GM18861 (cell line): ENCODE results near the gene TBL1X.
A peak's percentile ranks its signal among the peaks of the same experiment; 100 is the strongest.
"Not testable (repeated sequence)": the region's sequence is repeated elsewhere in the genome, so short reads cannot be mapped to it uniquely, and the experiment has no call there.

ENCODE experiments used
- ATAC-seq: cut with Tn5 transposase; IDR thresholded peaks from one replicate; pipeline ENCODE4 v1.9.1; 2021; ENCODE audit not compliant: unreplicated experiment

TBL1X gene

DNA sequence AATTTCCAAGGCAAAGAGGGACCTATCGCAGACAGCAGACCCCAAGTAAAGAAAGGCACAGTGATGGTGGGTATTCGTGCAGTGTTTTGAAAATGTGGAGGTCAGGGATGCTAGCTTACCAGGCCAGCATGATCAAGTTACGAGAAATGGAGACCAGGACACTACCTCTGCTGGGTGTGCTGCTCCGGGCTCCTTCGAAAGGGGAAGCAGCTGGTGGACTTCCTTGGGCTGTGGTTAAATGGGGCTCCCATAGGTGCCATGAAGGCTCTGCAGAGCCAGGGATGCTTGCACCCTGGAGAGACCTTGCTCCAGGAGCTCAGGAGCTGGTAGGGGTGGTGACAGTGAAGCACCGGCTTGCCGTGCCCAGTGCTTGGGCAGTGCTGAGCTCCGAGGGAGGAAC lies 68.8 kb downstream of the TBL1X start:
- no peak for ATAC-seq

DNA sequence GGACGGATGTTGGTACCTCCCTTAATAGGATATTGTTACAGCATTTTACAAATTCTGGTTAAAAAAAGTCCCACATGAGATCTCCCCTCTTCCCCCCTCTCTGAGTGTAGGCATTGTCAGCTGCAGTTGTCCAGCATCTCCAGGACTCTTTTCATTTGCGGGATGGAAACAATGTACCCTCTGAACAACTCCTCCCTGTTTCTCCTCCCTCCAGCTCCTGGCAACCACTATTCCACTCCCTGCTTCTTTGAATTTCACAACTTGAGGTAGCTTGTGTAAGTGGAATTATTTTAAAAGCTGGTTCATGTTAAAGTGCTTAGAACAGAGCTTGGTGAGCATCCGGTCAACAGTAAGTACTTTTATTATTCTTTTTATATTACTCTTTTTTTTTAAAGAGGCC lies 69.8 kb downstream of the TBL1X start:
- ATAC-seq: no peak

- no peak for ATAC-seq
These were observed 70.2 kb downstream of the TBL1X start for GRCh38 chrX:9535101-9535500.

DNA sequence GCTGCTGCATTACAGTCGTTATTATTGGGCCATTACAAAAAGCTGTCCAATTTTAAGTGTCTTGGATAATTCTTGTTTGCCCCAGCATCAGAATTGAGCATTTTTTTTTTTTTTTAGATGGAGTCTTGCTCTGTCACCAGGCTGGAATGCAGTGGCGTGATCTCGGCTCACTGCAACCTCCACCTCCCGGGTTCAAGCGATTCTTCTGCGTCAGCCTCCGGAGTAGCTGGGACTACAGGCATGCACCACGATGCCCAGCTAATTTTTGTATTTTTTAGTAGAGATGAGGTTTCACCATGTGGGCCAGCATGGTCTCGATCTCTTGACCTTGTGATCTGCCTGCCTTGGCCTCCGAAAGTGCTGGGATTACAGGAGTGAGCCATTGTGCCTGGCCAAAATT lies 71.3 kb downstream of the TBL1X start:
- ATAC-seq: not testable (repeated sequence)

GRCh38 chrX:9537781-9538180 lies 72.9 kb downstream of the TBL1X start:
- ATAC-seq: no peak

DNA sequence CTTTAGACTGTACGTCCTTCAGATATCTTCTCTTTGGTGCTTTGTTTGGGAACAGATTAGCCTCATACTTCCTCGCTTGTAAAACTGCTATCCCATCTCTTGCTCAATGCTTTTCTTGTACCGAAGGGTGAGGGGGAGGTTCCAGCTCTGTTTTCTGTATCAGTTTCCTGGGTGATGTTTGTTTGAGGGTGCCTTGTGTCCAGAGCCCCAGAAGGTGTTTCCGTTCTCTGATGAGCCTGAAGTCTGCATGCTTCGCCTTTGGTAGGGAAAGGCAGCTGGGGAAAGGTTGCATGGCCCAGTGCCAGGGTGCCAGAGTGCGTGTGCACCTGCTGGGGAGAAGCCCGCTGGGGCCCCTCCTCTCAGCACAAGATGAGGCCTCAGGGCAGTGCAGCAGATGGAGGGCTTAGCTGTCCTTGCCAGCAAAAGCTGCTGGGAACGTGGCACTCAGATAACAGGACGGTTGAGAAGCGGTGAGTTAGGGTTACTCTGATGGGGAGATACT lies 73.7 kb downstream of the TBL1X start:
- ATAC-seq: no peak

- ATAC-seq: no peak
These were observed 74.9 kb downstream of the TBL1X start for GRCh38 chrX:9539605-9540387.

DNA sequence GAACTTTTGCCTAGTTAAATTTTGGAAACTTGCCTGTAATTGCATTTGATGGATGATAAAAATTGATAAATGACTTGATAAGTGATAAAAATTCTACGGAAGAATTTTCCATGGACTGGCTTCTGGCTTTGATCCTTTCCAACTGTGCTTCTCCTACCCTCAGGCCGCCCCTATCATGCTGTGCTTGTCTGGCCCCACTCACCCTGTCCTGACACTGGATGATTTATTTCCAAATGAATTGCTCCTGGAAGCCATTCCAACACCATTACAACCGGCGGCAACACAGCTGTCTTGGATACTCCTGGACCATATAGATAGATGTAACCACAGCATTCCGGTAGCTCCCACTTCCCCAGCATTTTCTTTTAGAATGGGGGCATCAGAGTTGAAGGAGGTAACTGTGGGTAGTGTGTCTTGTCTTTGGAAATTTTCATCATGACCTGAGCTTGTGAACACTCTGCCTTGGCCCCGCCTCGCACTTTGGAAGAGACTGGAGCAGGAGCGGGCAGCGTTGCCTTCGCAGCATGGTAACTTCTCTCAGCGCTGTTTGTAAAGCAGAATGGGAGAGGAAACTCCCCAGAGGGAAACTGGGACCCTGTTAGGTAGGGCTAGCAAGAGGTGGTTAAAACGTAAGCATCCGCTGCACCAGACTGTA lies 77.4 kb downstream of the TBL1X start:
- no peak for ATAC-seq

- ATAC-seq: no peak
These were observed 77.9 kb downstream of the TBL1X start for GRCh38 chrX:9542761-9543111.

- no peak for ATAC-seq
These were observed 90.5 kb downstream of the TBL1X start for GRCh38 chrX:9555354-9555753.

GRCh38 chrX:9557091-9557490 lies 92.2 kb downstream of the TBL1X start:
- ATAC-seq: no peak

DNA sequence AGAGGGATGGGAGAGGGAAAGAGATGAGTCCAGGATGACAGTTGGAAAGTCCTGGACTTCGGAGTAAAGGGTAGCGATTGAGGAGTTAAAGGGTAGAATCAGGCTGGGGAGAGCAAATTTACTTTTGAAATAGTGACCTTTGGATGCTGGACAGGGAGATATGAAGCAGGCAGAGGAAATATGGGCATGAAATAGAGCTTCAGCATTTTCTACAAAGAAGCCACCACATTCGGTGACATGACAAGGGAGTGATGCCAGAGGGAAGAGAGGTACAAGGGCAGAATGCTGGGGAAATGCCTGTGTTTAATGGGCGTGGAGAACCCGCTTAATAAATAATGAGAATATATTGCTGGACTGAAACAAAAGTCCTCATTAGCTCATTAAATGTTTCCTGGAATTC lies 92.7 kb downstream of the TBL1X start:
- no peak for ATAC-seq

- ATAC-seq: no peak
These were observed 93.8 kb downstream of the TBL1X start for GRCh38 chrX:9558615-9559014.

- no peak for ATAC-seq
These were observed 95.4 kb downstream of the TBL1X start for GRCh38 chrX:9560219-9560618.

- no peak for ATAC-seq
These were observed 96.3 kb downstream of the TBL1X start for GRCh38 chrX:9561199-9561598.

GRCh38 chrX:9562851-9563250 lies 98.0 kb downstream of the TBL1X start:
- ATAC-seq: no peak

GRCh38 chrX:9566150-9566621 lies 101.3 kb downstream of the TBL1X start:
- ATAC-seq: no peak

GRCh38 chrX:9569876-9570301 lies 105.0 kb downstream of the TBL1X start:
- no peak for ATAC-seq

DNA sequence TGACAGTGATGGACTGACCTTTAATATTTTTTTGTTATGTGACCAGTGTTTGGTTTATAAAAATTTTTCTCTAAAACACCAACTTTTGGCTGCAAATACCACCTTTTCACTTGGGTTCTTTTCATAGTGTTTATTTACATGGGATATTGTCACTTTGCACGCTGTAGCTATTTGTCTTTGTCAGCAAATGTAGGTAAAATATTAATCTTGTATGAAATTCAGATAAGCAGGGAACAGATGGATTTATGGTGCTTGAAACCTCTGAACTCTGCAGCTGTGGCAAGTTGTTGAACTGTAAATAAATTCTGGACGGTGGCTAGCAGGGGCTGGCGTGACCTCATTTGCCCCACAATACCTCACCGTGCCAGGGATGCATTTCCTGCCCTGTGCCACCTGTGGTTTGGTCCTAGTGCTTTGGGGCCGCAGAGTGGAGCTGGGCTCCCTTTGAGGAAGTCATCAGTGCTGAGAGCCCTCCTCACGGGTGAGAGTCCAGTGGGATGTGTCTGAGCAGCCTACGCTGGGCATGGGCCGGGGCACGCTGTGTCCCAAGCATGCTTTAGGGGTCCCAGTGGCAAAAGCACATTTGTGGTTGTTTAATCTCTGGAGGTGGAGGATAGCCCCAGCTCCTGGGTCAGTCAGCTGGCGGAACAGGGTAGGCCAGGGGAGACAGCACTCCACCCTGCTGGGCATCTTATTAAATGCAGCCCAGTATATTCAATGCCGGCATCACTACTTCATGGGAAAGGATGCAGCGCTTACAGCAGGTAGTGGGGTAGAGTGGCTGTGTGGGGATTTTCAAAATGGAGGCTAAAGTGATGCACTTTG lies 108.6 kb downstream of the TBL1X start:
- ATAC-seq: peak; percentile 26

DNA sequence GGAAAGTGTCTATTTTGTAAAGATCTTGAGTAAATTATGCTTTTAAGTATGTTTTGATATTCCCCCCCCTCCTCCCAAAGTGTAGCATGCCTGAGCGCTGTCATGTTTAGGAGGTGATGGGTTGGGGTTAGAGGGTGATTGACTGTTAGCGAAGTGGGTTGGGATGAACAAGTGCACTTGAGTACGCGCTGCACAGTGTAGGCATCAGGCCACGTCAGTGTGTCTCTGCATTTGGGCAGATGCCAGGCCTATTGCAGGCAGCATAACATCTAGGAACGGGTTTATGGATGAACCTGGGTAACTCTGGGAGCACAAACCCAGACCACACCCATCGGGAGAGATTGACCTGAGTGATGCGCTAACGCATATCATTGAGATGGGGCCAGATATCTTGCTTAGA lies 111.2 kb downstream of the TBL1X start:
- ATAC-seq: no peak

GRCh38 chrX:9577555-9577954 lies 112.7 kb downstream of the TBL1X start:
- no peak for ATAC-seq
